Amniotic stem cell (primary cell): Measurements from ENCODE around the gene ALDH1A2.
"Not testable (repeated sequence)": the region's sequence is repeated elsewhere in the genome, so short reads cannot be mapped to it uniquely, and the experiment has no call there.

Source experiments
- DNase-seq: peaks from one replicate; lab custom pipeline; 2025; lab: John Stamatoyannopoulos, UW

The ALDH1A2 gene

DNA sequence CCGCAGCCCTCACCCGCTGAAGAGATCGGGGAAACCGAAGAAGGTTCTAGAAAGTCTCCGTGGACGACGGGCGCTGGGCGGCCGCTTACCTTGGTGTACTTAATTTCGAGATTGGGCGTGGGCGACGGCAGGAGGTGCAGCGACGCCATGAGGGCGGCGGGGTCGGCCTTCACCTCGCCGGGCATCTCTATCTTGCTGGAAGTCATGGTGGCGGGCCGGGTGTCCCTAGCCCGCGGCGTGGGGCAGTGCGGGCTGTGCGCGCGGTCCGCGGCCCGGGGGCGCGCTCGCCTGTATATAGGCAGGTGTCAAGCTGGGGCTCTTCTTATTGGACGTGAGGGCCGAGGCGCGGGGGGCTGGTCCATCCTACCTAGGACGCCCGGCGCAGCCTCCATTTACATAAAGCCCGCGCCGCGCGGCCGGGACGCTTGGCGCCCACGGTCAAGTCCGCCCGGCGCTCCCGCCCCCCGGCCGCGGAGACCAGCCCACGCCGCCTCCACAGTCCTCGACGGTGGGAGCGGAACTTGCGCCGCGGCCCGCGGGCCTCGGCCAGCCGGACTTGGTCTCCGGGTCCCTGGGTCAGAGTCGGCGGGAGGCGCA is at the start of gene ALDH1A2:
ALDH1A2 (minus strand) TSS at position 267 of the 597 bp plus-strand sequence; CDS start at position 206, 61 bp downstream.
- DNase-seq: no peak

DNA sequence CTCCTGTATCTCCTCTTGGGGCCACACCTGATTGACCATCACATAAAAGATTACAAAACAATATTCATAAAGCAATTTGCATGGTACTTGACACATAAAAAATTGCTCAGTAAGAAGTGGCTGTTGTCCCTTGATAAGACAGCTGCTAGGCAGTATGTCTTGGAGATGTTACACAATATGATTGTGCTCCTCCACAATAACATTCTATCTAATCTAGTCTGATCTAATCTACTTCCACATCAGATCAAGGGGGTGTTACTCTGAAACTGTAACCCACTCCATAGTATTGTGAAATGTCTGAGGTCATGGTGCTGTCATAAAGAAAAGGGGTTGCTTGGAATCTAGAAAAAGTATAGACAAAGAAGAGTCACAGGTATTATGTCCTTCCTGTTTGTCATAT is 49.3 kb upstream of the ALDH1A2 start:
- DNase-seq: no peak

DNA sequence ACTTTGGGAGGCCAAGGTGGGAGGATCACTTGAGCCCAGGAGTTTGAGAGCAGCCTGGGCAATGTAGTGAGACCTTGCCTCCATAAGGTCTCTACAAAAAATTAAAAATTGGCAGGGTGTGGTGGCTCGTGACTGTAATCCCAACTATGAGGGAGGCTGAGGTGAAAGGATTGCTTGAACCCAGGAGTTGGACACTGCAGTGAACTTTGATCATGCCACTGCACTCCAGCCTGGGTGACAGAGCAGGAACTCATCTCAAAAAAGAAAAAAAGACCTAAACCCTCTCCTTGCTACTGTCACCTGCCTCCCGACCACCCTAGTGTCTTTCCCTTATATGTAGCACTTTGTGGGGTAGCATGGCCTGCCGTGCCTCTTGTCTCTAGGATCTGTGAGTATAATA is 48.9 kb upstream of the ALDH1A2 start:
- DNase-seq: no peak

DNA sequence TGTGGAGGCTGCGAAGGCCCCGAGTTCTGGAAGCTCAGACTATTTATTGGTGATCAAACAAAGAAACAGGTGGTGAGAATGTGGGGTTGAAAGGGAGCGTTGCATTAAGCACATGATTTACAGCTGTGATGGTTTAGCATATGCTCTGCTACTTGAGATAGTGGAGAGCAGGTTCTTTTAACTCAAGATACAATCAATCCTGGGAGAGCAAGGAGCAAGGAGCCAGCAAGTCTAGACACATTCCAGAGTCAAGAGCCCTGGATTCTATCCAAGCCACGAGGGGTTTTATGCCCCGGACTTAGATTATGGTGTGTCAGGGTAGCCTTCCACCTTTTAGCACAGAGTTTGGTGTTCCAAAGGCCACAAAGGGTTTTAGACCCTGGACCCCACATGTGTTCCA is 47.8 kb upstream of the ALDH1A2 start:
- DNase-seq: not testable (repeated sequence)

DNA sequence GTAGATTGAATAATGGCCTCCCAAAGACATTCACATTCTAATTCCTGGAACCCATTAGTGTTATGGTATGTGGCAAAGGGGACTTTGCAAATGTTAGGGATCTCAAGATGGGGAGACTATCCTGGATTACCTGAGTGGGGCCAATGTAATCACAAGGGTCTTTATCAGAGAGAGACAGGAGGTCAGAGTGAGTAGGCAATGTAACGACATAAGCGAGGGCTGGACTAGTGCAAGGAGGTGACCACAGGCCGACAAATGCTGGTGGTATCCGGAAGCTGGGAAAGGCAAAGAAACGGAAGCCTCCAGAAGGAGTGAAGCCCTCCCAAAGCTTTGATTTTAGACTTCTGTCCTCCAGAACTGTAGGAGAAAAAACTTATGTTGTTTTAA is 46.2 kb upstream of the ALDH1A2 start:
- no peak for DNase-seq

GRCh38 chr15:58110999-58111717 is 45.6 kb upstream of the ALDH1A2 start:
- no peak for DNase-seq

DNA sequence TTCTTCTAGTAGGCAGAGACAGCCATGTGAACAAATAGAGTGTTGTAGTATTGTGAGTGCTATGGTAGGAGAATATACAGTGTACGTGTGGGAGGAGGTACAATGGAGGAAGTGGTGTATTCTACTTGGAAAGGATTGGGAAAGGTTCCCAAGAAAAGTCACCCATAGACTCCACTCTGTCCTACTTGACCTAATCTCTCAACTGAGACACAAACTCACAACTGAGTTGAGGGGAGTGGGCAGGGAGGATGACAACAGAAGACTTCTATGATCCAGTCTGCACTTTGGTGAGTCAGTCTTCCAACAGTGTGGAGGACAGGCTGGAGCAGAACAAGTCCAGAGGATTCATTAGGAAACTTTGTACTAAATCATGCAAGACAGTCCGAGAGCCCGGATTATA is 43.9 kb upstream of the ALDH1A2 start:
- DNase-seq: no peak

DNA sequence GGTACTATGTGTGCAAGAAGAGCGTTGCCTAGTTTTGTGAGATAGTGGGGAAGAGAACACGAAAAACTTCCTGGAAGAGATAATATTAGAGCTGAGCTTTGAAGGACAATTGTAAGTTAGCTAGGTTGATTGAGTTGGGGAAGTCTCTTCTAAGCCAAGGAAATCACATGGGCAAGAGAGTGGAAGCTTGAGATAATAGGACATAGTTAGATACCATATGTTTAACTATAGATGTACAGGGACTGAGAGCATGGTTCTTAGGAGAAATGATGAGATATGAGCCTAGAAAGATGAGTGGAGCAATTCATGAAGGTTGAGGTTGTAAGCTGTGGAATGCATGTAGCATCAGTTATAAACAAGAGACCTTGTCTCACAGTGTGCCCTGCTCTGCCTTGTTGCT is 42.6 kb upstream of the ALDH1A2 start:
- DNase-seq: no peak

GRCh38 chr15:58103482-58103881 is 38.0 kb upstream of the ALDH1A2 start:
- no peak for DNase-seq

DNA sequence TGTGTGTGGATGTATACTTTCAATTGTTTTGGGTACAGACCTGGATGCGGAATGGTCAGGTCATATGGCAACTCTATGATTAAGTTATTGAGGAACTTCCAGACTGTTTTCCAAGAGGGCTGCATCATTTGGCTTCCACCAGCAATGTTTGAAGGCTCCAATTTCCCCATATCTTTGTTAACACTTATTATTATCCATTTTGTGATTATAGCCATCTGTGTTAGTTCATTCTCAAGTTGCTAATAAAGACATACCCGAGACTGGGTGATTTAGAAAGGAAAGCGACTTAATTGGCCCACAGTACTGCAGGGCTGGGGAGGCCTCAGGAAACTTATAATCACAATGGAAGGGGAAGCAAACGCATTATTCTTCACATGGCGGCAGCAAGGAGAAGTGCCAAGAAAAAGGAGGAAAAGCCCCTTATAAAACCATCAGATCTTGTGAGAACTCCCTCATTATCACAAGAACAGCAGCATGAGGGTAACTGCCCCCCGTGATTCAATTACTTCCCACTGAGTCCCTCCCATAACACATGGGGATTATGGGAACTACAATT is 31.1 kb upstream of the ALDH1A2 start:
- DNase-seq: no peak

GRCh38 chr15:58095415-58095814 is 29.9 kb upstream of the ALDH1A2 start:
- DNase-seq: no peak

DNA sequence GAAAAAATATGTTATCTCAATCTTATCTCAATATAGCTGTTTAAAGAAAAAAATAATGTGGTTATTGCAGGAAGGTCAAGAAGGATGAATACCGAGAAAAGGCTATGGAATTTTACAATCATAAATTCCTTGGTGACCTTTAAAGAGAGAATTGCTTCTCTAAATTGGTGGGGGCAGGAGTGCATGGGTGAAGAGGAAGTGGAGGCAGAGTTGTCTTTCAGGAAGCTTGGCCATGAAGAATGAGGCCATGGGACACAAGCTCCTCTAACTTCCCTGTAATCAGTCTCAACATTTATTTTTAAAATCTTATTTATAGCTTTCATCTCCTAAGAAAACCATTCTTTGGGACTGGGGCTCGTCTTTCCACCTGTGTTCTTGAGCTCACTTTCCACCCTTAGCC is 22.4 kb upstream of the ALDH1A2 start:
- no peak for DNase-seq

DNA sequence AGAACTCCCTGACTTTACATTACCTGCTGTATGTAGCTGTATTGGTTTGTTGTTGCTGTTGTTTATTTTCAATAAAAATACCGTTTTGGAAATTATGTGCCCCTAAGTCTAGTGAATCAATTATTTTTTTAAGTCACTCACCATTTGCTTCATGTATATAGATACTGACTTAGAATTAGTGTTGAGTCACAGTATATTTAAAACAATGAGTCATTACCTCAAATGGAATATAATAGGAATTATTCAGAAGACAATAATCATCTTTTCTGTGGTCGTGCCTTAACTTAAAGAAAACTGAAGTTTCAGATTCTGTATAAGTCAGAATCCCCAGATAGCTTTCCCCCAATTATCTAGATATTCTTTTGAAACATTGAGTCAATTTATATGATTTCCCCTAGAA is 21.0 kb upstream of the ALDH1A2 start:
- no peak for DNase-seq

DNA sequence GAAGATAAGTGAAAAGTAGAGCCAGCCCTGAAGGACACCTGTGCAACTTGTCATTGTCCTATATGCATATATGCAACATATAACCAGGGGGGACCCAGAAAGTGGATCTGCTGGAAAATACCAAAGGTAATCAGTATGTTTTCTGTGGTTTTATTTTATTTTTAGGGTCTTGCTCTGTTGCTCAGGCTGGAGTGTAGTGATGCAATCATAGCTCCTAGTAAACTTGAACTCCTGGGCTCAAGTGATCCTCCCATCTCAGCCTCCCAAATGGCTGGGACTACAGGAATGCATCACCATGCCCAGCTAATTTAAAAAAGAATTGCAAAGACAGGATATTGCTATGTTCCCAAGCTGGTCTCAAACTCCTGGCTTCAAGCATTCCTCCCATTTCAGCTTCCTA is 18.0 kb upstream of the ALDH1A2 start:
- no peak for DNase-seq

GRCh38 chr15:58081891-58082290 is 16.4 kb upstream of the ALDH1A2 start:
- DNase-seq: no peak

GRCh38 chr15:58081456-58081855 is 15.9 kb upstream of the ALDH1A2 start:
- DNase-seq: no peak

DNA sequence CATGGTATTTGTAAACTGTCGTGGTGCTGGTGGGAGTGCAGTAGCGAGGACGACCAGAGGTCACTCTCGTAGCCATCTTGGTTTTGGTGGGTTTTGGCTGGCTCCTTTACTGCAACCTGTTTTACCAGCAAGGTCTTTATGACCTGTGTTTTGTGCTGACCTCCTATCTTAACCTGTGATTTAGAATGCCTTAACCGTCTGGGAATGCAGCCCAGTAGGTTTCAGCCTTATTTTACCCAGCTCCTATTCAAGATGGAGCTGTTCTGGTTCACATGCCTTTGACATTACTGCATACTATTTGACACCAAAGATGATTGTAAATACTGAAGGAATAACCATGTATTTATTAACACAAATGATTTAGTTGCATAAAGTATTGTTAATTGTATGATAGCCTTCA is 15.4 kb upstream of the ALDH1A2 start:
- not testable (repeated sequence) for DNase-seq

GRCh38 chr15:58080398-58080797 is 14.9 kb upstream of the ALDH1A2 start:
- DNase-seq: no peak

DNA sequence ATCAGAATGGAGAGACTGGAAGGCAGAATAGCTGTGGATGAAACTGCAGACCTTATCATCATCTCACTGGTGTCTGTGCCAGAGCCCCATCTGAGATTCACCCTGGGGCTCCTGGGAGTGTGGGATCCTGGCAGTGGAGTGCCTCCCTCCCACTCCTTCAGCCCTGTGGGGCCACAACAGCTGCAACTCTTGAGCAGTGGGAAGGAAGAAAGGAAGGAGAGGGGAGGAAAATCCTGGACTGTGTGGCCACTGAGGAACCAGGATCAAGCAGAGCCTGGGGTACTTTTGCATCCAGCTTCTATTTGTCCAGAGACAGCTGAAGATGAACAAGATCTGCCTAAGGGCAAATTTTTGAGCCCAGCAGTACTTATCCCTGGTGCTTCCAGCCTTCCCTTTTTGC is 13.1 kb upstream of the ALDH1A2 start:
- DNase-seq: no peak

- no peak for DNase-seq
Observed at GRCh38 chr15:58077427-58077826, 11.9 kb upstream of the ALDH1A2 start.

- DNase-seq: no peak
Observed at GRCh38 chr15:58074452-58074851, 8.9 kb upstream of the ALDH1A2 start.

DNA sequence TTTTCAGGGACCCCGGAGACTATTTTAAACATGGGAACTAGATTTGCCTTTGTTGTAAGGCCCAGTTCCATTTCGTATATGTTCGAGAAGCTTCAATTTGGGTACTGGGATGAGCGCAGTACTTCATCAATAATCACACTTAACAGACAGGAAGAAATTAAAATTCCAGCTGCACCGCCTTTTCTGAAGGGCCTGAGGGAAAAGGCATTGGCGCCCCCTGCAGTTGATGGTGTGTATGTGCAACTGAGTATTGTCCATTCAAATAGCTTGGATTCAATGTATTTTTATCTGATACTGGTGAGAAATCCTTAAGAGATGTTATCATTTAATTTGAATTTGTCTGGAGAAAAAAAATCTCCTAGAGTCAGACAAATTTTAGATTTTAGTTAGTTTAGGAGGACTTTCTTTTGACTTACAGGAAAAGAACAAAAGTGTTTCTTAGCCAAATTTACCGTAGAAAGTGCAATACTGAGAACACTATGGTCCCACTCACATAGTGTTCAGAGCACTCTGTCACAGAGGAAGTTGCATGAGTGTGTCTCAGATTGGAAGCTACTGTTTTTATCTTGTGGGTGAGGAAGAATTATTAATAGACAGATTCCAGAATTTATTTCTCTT is 5.4 kb upstream of the ALDH1A2 start:
- DNase-seq: peak; percentile 11

DNA sequence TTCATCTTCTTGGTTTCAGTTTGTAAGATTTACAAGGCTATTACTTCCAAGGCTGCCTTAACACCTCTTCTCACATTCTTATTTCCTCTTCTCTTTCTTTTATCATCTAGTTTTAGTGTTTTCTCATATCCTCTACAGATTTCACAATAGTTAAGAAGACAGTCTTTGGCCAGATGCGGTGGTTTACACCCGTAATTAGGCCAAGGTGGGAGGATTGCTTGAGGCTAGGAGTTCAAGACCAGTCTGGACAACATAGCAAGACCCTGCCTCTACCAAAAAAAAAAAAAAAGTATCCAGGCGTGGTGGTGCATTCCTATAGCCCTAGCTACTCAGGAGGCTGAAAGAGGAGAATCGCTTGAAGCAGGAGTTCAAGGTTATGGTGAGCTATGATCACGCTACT is 3.5 kb upstream of the ALDH1A2 start:
- DNase-seq: no peak
